Muscle layer of colon (tissue), 2 donors: ENCODE measurements around the gene TUBB.

Source experiments
- H3K27ac ChIP-seq: one replicate; pipeline ENCODE4 v1.7.0; 2013; ENCODE audit warnings: low read depth, mild to moderate bottlenecking, low read length, moderate library complexity
- H3K27me3 ChIP-seq, 2 donors: one replicate each; pipeline ENCODE4 v1.7.0; 2013; ENCODE audit warnings: low read length in 2 of 2, mild to moderate bottlenecking in 2 of 2; ENCODE audit not compliant: insufficient read depth in 2 of 2, control insufficient read depth in 1 of 2
- H3K36me3 ChIP-seq: one replicate; pipeline ENCODE4 v1.7.0; 2013; ENCODE audit warnings: mild to moderate bottlenecking, low read length; ENCODE audit not compliant: insufficient read depth
- H3K4me1 ChIP-seq: one replicate; pipeline ENCODE4 v1.7.0; 2013; ENCODE audit warnings: mild to moderate bottlenecking, low read length; ENCODE audit not compliant: insufficient read depth
- H3K4me3 ChIP-seq, 2 donors: one replicate each; pipeline ENCODE4 v1.7.0; 2013; ENCODE audit warnings: low read length in 2 of 2, low read depth in 1 of 2, mild to moderate bottlenecking in 1 of 2, moderate library complexity in 1 of 2
- H3K9ac ChIP-seq: one replicate; pipeline ENCODE4 v1.7.0; 2013; ENCODE audit warnings: low read length
- H3K9me3 ChIP-seq: one replicate; pipeline ENCODE4 v1.7.0; 2013; ENCODE audit warnings: mild to moderate bottlenecking, low read length
- donor health status: abdominal sarcoma.
- donor health status: Adenocarcinoma of cecum.

The TUBB gene

DNA sequence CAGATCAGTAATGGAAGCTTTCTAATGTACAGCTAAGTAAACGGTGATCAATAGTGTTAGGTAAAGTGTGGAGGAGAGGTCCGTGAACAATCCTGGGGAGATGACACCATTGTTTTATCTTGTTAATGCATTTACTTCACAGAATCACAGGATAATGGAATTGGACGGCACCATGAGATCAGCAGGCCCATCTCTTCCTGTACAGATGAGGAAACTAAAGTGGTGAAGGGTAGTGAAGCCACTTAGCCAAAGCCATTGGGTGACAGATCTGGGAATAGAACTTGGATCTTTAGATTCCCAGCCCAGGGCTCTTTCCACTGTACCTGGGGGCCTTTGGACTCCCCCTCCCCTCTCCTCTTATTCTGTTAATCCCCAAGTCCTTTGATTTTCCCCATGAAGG is 50.4 kb downstream of the TUBB start:
- no peak overlapping the region for H3K27ac ChIP-seq
- H3K9ac ChIP-seq = no peak overlapping the region
- H3K4me1 ChIP-seq = peaks cover 17% of the 10 kb centered on the region
- no peaks in the 10 kb centered on the region for H3K36me3 ChIP-seq
- no peak overlapping the region for H3K4me3 ChIP-seq
- no peaks in the 10 kb centered on the region for H3K27me3 ChIP-seq
- H3K9me3 ChIP-seq = no peaks in the 10 kb centered on the region

DNA sequence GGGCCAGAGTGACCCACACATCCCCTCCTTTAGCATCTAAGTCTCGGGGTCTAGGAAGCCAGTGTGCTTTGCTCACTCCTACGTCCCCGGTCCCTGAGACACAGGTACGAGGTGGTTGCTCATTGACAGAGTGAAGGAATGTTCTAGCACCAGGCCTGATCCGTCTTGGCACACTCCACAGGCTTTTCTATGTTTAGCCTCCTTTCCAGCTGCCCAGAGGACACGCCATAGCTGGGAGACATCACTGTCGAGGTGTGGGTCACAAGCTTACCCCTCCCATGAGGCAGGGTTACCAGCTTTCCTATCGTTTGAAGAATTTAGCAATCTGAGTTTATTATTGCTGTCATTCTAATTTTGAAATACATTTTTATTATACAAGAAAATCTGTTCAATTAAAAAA is 54.5 kb downstream of the TUBB start:
- no peaks in the 10 kb centered on the region for H3K36me3 ChIP-seq
- H3K27ac ChIP-seq = peak overlapping the region; percentile 62
- H3K9me3 ChIP-seq = no peaks in the 10 kb centered on the region
- H3K9ac ChIP-seq = no peak overlapping the region
- H3K27me3 ChIP-seq = no peaks in the 10 kb centered on the region
- H3K4me3 ChIP-seq = no peak overlapping the region
- H3K4me1 ChIP-seq = peaks cover 22% of the 10 kb centered on the region
